G401.6 (cell line): ENCODE results near the gene TSHB.
"Not testable (repeated sequence)": the region's sequence is repeated elsewhere in the genome, so short reads cannot be mapped to it uniquely, and the experiment has no call there.

Experiments
- FAIRE-seq: peaks from 2 replicates; lab custom pipeline; 2012; peaks lifted over from hg19 to GRCh38; lab: Jason Lieb, UNC

TSHB gene

DNA sequence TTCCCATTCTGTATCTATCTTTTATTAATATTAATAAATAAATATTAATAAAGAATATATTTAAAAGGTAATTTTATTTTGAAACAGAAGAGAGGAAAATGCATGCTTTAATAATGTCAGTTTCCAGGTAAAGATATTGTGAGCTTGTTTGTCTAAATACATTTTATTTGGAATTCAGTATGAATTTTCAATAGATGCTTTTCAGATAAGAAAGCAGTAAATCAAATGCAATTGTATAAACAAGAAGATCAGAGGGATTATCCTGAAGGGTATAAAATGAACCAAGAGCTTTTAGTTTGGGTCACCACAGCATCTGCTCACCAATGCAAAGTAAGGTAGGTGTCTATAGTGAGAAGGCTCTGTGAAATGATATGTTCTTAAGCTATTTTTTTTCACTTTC, at the start of gene TSHB:
Gene TSHB (plus strand): TSS at position 301 of the 400 bp plus-strand sequence. CDS start 3,537 bp downstream, outside the sequence.
- peak; percentile 52 for FAIRE-seq

- FAIRE-seq: no peak
Measured at GRCh38 chr1:114982251-114982650, 47.4 kb upstream of the TSHB start.

GRCh38 chr1:114986286-114986685, 43.3 kb upstream of the TSHB start:
- FAIRE-seq: no peak

DNA sequence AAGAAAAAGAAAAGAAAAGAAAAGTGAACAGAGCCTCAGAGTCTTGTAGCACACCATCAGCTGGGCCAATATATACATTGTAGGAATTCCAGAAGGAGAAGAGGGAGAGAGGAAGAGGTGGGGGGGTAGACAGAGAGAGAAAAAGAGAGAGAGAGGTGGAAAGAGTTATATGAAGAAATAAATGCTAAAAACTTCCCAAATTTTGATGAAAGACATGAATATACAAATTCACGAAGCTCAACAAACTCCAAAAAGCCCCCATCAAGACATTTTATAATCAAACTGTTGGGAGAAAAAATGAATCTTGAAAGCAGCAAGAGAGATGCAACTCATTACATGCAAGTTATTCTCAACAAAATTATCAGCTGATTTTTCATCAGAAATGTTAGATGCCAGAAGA, 41.5 kb upstream of the TSHB start:
- no peak for FAIRE-seq

- no peak for FAIRE-seq
Measured at GRCh38 chr1:114997510-114998289, 31.9 kb upstream of the TSHB start.

GRCh38 chr1:115006191-115006590, 23.4 kb upstream of the TSHB start:
- no peak for FAIRE-seq

- no peak for FAIRE-seq
Measured at GRCh38 chr1:115012006-115012405, 17.6 kb upstream of the TSHB start.

DNA sequence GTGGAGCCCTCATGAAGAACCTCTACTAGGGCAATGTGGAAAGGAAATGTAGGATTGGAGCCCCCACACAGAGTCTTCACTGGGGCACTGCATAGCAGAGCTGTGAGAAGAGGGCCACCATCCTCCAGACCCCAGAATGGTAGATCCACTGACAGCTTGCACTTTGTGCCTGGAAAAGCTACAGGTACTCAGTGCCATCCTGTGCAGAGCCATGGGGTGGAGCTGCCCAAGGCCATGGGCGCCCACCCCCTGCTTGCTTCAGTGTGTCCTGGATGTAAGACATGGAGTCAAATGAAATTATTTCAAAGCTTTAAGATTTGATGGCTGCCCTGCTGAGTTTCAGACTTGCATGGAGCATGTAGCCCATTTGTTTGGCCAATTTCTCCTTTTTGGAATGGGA, 17.2 kb upstream of the TSHB start:
- no peak for FAIRE-seq

GRCh38 chr1:115013792-115014191, 15.8 kb upstream of the TSHB start:
- no peak for FAIRE-seq

DNA sequence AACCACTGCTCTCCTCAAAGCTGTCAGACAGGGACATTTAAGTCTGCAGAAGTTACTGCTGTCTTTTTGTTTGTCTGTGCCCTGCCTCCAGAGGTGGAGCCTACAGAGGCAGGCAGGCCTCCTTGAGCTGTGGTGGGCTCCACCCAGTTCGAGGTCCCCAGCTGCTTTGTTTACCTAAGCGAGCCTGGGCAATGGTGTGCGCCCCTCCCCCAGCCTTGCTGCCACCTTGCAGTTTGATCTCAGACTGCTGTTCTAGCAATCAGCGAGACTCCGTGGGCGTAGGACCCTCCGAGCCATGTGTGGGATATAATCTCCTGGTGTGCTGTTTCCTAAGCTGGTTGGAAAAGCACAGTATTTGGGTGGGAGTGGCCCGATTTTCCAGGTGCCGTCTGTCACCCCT, 10.1 kb upstream of the TSHB start:
- FAIRE-seq: not testable (repeated sequence)

DNA sequence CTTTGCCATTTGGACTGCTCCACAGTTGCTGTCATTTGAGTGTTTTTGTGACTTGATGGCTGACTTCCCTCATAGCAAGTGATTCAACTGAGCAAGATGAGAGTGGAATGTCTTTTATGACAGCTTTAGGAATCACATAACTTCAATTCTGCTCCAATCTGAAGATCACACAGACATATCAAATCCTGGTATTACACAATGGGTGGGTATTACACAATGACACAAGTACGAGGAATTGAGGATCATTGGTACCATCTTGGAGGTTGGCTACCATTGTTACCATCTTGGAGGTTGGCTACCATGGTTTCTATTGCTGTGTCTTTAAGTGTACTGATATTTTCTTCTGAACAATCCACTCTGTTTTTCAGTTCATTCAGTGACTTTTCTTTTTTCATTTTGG, 8.5 kb upstream of the TSHB start:
- FAIRE-seq: no peak

DNA sequence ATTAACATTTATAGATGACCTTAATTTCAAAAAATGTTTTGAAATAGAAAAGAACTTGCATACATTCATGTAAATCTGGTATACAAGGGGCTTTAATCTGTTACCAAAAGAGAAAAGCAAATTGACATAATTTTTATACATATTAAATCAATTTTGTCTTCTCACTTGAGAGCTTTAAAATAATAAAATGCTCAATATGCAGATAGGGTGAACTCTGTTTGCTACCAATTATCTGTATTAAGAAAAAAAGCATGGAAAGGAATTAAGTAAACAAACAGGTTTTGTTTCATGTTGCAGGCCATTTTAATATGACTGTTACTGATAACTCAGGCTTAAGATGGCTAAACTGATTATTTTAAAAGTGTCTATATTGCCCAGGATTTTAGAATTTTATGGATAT, 6.0 kb upstream of the TSHB start:
- FAIRE-seq: no peak

- no peak for FAIRE-seq
Measured at GRCh38 chr1:115031595-115031994, 2.0 kb downstream of the TSHB start.

- no peak for FAIRE-seq
Measured at GRCh38 chr1:115035652-115036051, 6.0 kb downstream of the TSHB start.

DNA sequence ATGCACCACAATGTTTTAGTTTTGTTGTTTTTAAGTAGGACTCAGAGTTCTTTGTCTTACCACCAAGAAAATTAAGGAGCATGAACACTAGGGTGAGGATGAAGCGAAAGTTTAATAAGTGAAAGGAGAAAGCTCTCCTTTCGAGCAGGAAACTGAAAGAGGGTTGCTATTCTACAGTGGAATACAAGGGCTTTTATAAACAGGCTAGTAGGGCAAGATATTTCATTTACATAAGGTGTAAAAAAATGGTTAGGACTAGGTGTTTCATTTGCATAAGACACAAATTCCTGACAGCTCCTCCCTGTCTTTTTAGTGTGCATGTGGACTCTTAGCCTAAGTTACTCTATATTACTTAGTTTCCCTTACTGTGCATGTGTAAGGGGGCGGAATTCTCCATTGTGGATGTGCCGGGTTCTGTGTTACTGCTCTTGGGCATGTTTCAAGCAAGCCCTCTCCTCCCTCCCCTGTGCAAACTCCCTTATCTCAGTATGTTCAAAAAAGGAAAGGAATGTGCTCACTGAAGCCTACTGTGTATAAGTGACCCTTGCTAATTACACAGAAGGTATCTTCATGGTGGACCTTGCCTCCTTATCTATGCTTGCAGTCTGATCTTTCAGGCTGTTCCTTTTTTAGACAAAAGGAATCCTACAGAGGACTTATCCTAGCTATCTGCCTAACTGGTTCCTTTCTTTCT, 7.3 kb downstream of the TSHB start:
- no peak for FAIRE-seq

DNA sequence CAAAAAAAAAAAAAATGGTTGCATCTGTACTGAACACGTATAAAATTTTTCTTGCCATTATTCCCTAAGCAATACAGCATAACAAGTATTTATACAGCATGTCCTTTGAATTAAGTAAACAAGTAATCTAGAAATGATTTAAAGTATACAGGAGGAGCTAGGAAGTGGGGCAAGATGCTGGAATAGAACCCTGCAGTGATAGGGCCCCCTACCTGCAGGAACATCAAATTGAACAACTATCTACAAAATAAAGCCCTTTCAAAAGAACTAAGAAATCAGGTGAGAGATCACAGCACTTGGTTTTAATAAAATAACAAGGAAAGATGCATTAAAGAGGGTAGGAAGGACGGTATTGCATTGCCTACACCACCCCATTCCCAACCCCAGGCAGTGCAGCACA, 10.9 kb downstream of the TSHB start:
- FAIRE-seq: no peak

DNA sequence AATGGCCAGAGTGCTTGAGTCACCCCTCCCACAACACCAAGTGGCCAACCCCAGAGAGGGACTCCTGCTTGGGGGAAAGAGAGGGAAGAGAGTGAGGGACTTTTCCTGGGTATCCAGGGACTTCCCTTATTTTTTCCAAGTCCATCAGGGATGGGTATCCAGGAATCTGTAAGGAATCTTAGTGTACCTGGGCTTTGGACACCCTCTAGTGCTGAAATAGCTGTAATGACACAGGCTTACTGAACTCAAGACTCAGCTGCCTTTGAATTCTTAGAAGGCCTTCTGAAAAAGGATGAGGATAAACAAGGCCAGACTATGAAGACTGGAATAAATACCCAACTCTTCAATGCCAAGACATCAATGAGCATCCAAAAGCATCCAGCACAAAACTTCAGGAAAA, 12.0 kb downstream of the TSHB start:
- no peak for FAIRE-seq

GRCh38 chr1:115046751-115047150, 17.1 kb downstream of the TSHB start:
- FAIRE-seq: no peak

GRCh38 chr1:115051850-115052249, 22.2 kb downstream of the TSHB start:
- no peak for FAIRE-seq

DNA sequence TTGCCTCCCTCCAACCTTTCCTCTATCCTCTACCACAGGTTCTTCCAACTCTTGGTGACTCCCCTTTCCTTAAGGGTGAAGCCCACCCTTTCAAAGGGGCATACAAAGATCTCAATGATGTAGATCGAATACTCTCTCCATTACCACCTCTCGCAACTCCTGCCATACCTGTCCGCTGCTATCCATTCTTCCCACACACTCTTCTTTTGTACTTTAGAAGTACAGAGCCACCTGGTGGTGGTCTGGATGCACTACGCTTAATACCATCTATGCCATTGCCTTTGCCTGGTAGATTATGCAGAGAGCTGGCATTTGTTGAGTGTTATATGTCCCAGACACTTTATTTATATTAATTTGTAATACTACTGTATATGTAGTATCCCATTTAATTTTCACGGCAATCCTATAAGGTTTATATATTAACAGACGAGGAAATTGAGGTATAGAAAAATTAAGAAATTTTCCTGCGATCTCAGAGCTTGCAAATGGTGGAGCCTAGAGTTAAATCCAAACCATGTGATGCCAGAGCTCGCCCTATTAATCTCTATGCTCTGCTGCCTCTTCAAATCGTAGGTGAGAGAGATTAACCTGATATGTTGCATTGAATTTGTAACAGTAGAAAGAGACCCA, 22.9 kb downstream of the TSHB start:
- FAIRE-seq: peak; percentile 59

DNA sequence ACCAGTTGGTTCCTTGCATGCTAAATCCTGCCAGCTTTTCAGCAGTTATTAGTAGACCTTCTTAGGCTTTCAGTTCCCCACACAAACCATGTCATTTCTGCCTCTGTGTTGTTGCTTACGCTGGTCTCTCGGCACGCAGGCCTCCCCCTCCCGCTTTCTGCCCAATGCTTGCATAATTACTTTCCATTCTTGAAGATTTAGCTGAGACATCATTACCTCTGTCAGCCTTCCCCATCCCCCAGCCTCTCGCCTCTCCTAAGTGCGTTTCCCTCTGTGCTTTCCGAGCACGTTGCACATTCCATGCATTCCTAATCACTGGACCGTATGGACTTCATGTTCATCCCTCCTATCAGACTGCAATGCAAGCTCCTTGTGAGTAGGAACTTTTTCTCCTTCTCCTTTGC, 26.8 kb downstream of the TSHB start:
- no peak for FAIRE-seq

GRCh38 chr1:115057661-115058254, 28.1 kb downstream of the TSHB start:
- no peak for FAIRE-seq

GRCh38 chr1:115059316-115059715, 29.7 kb downstream of the TSHB start:
- FAIRE-seq: no peak
